ENCODE data around the gene CD79B.

- TF ChIP-seq CTCF (IDR thresholded peaks at IDR 0.05) (no peak), POLR2A (IDR thresholded peaks at IDR 0.05) (no peak)
These were observed 51.4 kb downstream of the CD79B start for GRCh38 chr17:63880706-63881105.

Measured in body of pancreas (tissue), 4 donors.